Heart right ventricle (tissue), 16 donors: ENCODE data around the gene ZNF367. TPM values are rescaled to one million over a fixed set of nuclear protein-coding genes. Genes with fewer than 3 reads are reported as not detected.

Experiments used
- ATAC-seq, 8 donors: fragments of 200-7000 bp; cut with Tn5 transposase; one replicate each; pipeline ENCODE4 v1.9.1; 2020; ENCODE audit warnings: mild to moderate bottlenecking in 8 of 8, moderate library complexity in 8 of 8, moderate number of reproducible peaks in 1 of 8
- DNase-seq, 2 donors: peaks; one replicate each; pipeline ENCODE4 v3.0.0-alpha.2; 2020
- H3K27ac ChIP-seq, 10 donors: fragments of 200-600 bp; sonication (generic) in 2 of 10; one replicate each; pipeline versions ENCODE4 v1.5.0 to v1.8.0; 2020 to 2022; ENCODE audit warnings: mild to moderate bottlenecking in 3 of 10
- H3K27me3 ChIP-seq, 7 donors: fragments of 200-600 bp; one replicate each; pipeline ENCODE4 v1.8.0; 2021 to 2022; ENCODE audit warnings: mild to moderate bottlenecking in 2 of 7
- H3K36me3 ChIP-seq, 9 donors: fragments of 200-600 bp; sonication (generic) in 1 of 9; one replicate each; pipeline versions ENCODE4 v1.5.0 to v1.8.0; 2020 to 2022; ENCODE audit warnings: mild to moderate bottlenecking in 2 of 9
- H3K4me1 ChIP-seq, 9 donors: fragments of 200-600 bp; sonication (generic) in 1 of 9; one replicate each; pipeline versions ENCODE4 v1.5.0 to v1.8.0; 2020 to 2022; ENCODE audit warnings: mild to moderate bottlenecking in 4 of 9
- H3K4me3 ChIP-seq, 10 donors: fragments of 200-600 bp; sonication (generic) in 2 of 10; one replicate each; pipeline versions ENCODE4 v1.5.0 to v1.8.0; 2020 to 2022; ENCODE audit warnings: mild to moderate bottlenecking in 7 of 10, moderate library complexity in 2 of 10
- H3K9me3 ChIP-seq, 11 donors: fragments of 200-600 bp in 10 of 11; sonication (generic) in 2 of 11; one replicate each; pipeline versions ENCODE4 v1.5.0 to v1.8.0; 2013 to 2022; ENCODE audit warnings: mild to moderate bottlenecking in 2 of 11, control low read depth in 1 of 11, moderate library complexity in 1 of 11
- WGBS, 2 donors: extraction: QIAGEN DNeasy Blood & Tissue Kit; methylation state at CpG; one replicate each; pipeline ENCODE4 v1.1.7; 2013; ENCODE audit warnings: inconsistent platforms in 1 of 2; 5-methylcytosine and 5-hydroxymethylcytosine counted together
- intact Hi-C, 10 donors: fragments of 100-400 bp; cut with DNase I; formaldehyde crosslinking; loops; one replicate each; pipeline versions ENCODE4 v1.11.1 to v1.14.2; 2022
- polyA plus RNA-seq, 2 donors: library from polyadenylated mRNA; stranded (reverse); fragments of 200-250 nt; gene quantifications; one replicate each; pipeline ENCODE4 v1.2.3, GENCODE V29; 2013
- total RNA-seq, 10 donors: library from RNA; stranded (reverse); fragmentation: NEBNext Ultra II Directional in 3 of 10; extraction: Animal tissue kit (Norgen Biotek cat#: 25700) in 3 of 10; gene quantifications; one replicate each; pipeline versions ENCODE4 v1.2.1 to v1.2.4, GENCODE V29; 2021 to 2023
- TF ChIP-seq, protein P1 (sequence below), 9 donors: fragments of 200-600 bp; sonication (generic) in 2 of 9; IDR thresholded peaks; one replicate each; pipeline versions ENCODE4 v1.5.0 to v1.8.0; 2021 to 2022; ENCODE audit warnings: antibody characterized with exemption in 9 of 9, mild to moderate bottlenecking in 5 of 9, moderate library complexity in 1 of 9
- donor health status: Arrhythmogenic right ventricular cardiomyopathy.
- donor health status: ischemic (EF 13 %, LVEDD 7.1; RV severe dilation, severe dysfunction).
- donor health status: healthy with polysubstance abuse.
- donor health status: DM: no; HTN: yes; CAD: no.
- donor health status: DM: no; HTN: no; CAD: no.
- donor health status: ischemic (EF 25% LVEDD 6.9; RV normal size, moderate dysfunction).
- donor health status: ischemic (EF 25% LVEDD 5.7; RV mildly dilated, moderate dysfunction).
- donor health status: healthy.
- donor health status: DM: yes; HTN: yes; CAD: no.
- donor health status: Ischemic cardiomyopathy.
- donor health status: ischemic (EF 35%, LVEDD 5.7; RV mildly dilated, moderate dysfunction).
- donor health status: nonischemic (EF 11% LVEDD 7.7; RV severe dilation, severe dysfunction).
- donor health status: DM: yes; HTN: yes; CAD: no.
- donor health status: PGD.
- donor health status: ischemic (EF 29% LVEDD 5.4; RV normal size, mild dysfunction).
- donor health status: nonischemic (EF 23%, LVEDD 6.1; RV moderate dilation, normal function).

Gene ZNF367
- total and polyA plus RNA-seq, 12 donors = 1.2 to 6.4 (median 3.8) TPM

DNA sequence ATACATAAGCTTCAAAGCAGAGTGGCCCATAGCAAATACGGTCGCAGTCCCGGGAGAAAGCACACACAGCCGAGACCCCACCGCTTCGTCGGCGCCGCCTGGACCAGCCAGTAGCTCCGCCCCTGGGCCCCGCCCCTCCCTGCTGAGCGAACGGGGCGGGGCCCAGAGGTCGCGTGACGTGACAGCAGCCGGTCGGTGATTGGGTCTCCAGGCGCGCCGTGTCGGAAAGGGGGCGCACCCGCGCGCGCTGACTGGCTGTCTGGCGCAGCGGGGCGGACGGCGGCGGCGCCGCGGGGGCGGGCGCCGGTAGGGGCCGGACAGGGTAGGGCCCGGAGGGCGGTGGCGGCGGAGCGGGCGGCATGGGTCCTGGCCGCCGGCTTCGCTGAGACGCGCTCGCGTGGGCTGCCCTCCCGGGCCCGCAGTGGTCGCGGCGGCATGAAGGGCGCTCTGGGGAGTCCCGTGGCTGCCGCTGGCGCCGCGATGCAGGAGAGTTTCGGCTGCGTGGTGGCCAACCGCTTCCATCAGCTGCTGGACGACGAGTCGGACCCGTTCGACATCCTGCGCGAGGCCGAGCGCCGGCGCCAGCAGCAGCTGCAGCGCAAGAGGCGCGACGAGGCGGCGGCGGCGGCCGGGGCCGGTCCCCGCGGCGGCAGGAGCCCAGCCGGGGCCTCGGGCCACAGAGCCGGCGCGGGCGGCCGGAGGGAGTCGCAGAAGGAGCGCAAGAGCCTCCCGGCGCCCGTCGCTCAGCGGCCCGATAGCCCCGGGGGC lies 31.9 kb upstream of the ZNF367 start, which contains the start of gene HABP4:
TSS of gene HABP4 (plus strand) at position 325 of the 768 bp plus-strand sequence. CDS start at position 436, 111 bp downstream.
- WGBS, 2 donors = 0% methylated on average over 78 to 108 of the region's 108 CpGs
- TF ChIP-seq, protein P1, sequence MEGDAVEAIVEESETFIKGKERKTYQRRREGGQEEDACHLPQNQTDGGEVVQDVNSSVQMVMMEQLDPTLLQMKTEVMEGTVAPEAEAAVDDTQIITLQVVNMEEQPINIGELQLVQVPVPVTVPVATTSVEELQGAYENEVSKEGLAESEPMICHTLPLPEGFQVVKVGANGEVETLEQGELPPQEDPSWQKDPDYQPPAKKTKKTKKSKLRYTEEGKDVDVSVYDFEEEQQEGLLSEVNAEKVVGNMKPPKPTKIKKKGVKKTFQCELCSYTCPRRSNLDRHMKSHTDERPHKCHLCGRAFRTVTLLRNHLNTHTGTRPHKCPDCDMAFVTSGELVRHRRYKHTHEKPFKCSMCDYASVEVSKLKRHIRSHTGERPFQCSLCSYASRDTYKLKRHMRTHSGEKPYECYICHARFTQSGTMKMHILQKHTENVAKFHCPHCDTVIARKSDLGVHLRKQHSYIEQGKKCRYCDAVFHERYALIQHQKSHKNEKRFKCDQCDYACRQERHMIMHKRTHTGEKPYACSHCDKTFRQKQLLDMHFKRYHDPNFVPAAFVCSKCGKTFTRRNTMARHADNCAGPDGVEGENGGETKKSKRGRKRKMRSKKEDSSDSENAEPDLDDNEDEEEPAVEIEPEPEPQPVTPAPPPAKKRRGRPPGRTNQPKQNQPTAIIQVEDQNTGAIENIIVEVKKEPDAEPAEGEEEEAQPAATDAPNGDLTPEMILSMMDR (IDR thresholded peaks at IDR 0.05) = peak in 1 of 9 donors; percentile 40
- peaks cover 0 to 33% (median 11%) of the 10 kb centered on the region in 9 donors for H3K4me1 ChIP-seq
- peaks cover 0 to 30% (median 0%) of the 10 kb centered on the region in 7 donors for H3K27me3 ChIP-seq
- intact Hi-C loops = loop anchor here in 9 of 10 donors (1.0 to 10.0 kb wide), 16 partner anchors 29 to 217 kb away; partner anchors contain the start of genes PRXL2C (in 5 of the 9), ZNF367 (in 4 of the 9), CDC14B (in 1 of the 9) and SLC35D2 (in 1 of the 9)
- peak within 1 kb of the TSS; percentile 68 to 97 (median 84) for H3K4me3 ChIP-seq
- H3K9me3 ChIP-seq = no peaks in the 10 kb centered on the region
- ATAC-seq = peak; percentile 99 to 100 (median 99)
- DNase-seq = peak; percentile 96 to 98
- peak within 1 kb of the TSS; percentile 53 to 94 (median 84) for H3K27ac ChIP-seq
- no peaks in the 10 kb centered on the region for H3K36me3 ChIP-seq

DNA sequence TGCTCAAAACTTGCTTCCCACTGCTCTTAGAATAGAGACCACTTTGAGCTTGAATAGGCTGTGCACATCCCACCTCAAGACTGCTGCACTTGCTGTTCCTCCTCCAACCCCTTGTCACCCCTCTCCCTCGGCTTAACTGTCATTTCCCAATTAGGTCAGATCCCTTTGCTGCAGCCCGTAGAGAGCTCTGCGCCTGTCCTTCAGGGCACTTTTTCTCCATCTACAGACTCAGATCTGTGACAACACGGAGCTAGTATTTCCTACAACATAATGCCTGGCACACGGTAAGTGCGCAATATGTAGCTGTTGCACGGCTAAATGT lies 31.3 kb upstream of the ZNF367 start:
- peak overlapping the region in 9 of 10 donors; percentile 30 to 97 (median 78) for H3K4me3 ChIP-seq
- DNase-seq (no peak), ATAC-seq (peak; percentile 2 to 60 (median 40))
- WGBS, 2 donors = 1 to 2% methylated on average over 7 of the region's 7 CpGs
- no peaks in the 10 kb centered on the region for H3K9me3 ChIP-seq
- peak overlapping the region in 7 of 10 donors; percentile 36 to 94 (median 85) for H3K27ac ChIP-seq
- intact Hi-C loops = loop anchor here in 4 of 10 donors (1.0 to 10.0 kb wide), 5 partner anchors 29 to 208 kb away; partner anchors contain the start of genes PRXL2C (in 2 of the 4) and ZNF367 (in 1 of the 4)
- H3K4me1 ChIP-seq = peaks cover 0 to 33% (median 11%) of the 10 kb centered on the region in 9 donors
- TF ChIP-seq, protein P1 (IDR thresholded peaks at IDR 0.05) = no peak
- no peaks in the 10 kb centered on the region for H3K36me3 ChIP-seq
- H3K27me3 ChIP-seq = peaks cover 0 to 30% (median 0%) of the 10 kb centered on the region in 7 donors

DNA sequence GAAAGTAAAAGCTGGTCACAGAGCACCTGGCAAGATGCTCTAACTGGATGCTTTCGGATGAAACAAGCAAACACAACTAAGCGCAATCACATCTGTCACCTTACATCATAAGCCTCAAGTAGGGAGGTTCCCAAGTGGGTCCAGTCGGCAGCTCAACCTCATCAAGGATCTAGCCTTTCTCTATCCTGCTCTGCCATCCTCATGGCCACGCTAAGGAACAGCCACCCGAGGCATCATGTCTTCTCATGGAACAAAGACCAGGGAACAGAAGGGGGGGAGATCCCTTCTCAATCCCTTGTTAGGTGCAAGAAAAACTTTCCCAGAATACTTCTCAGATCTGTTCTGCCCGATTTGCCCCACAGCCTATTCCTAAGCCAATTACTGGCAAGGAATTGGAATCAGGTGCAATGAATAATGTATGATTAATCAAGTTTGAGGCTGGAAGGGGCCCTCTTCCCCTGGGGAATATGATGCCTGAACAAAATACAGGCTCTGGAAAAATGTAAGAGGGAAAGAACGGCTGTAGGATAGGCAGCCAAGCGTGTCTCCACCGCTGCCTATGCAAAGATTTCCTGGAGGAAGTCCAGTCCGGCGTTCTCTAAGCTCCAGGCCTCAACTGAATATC lies 30.5 kb upstream of the ZNF367 start:
- DNase-seq (no peak), ATAC-seq (no peak)
- H3K9me3 ChIP-seq = no peaks in the 10 kb centered on the region
- H3K4me1 ChIP-seq = peaks cover 0 to 27% (median 11%) of the 10 kb centered on the region in 9 donors
- peaks cover 0 to 30% (median 0%) of the 10 kb centered on the region in 7 donors for H3K27me3 ChIP-seq
- H3K36me3 ChIP-seq = no peaks in the 10 kb centered on the region
- no peak overlapping the region for H3K27ac ChIP-seq
- H3K4me3 ChIP-seq = no peak overlapping the region
- TF ChIP-seq, protein P1 (IDR thresholded peaks at IDR 0.05) = no peak
- intact Hi-C loops = loop anchor here in 4 of 10 donors (1.0 to 10.0 kb wide), 5 partner anchors 28 to 209 kb away; partner anchors contain the start of genes PRXL2C (in 2 of the 4) and ZNF367 (in 1 of the 4)
- WGBS, 2 donors = 88 to 91% methylated on average over 11 of the region's 11 CpGs

DNA sequence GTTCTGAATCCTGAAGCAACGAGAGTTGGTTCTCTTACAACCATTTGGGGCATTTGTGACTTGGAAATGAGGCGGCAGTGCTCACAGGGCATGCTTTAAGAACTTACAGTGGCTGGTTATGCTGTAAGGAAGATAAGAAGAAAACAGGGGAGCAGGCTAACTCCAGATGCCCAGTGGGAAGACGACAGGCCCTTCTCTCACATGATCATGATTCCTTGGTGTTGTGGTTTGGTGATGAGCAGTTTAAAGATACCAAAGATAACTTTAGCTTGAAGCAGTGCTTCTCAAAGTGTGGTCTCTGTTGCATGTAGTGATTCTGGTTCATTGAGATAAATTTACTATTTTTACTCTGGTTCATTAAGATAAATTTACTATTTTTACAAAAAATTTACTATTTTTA lies 29.2 kb upstream of the ZNF367 start:
- no peaks in the 10 kb centered on the region for H3K9me3 ChIP-seq
- H3K36me3 ChIP-seq = no peaks in the 10 kb centered on the region
- DNase-seq (no peak), ATAC-seq (no peak)
- intact Hi-C loops = loop anchor here in 3 of 10 donors (5.0 to 10.0 kb wide), 3 partner anchors 113 to 210 kb away; partner anchors contain the start of gene PRXL2C (in 2 of the 3)
- WGBS, 2 donors = 82% methylated on average over 3 of the region's 3 CpGs
- TF ChIP-seq, protein P1 (IDR thresholded peaks at IDR 0.05) = no peak
- H3K27me3 ChIP-seq = peaks cover 0 to 30% (median 0%) of the 10 kb centered on the region in 7 donors
- H3K4me3 ChIP-seq = no peak overlapping the region
- H3K4me1 ChIP-seq = peaks cover 0 to 21% (median 11%) of the 10 kb centered on the region in 9 donors
- no peak overlapping the region for H3K27ac ChIP-seq
